ENCODE results near the gene DIS3L2.
A peak's percentile ranks its signal among the peaks of the same experiment; 100 is the strongest.

Gene DIS3L2, protein sequence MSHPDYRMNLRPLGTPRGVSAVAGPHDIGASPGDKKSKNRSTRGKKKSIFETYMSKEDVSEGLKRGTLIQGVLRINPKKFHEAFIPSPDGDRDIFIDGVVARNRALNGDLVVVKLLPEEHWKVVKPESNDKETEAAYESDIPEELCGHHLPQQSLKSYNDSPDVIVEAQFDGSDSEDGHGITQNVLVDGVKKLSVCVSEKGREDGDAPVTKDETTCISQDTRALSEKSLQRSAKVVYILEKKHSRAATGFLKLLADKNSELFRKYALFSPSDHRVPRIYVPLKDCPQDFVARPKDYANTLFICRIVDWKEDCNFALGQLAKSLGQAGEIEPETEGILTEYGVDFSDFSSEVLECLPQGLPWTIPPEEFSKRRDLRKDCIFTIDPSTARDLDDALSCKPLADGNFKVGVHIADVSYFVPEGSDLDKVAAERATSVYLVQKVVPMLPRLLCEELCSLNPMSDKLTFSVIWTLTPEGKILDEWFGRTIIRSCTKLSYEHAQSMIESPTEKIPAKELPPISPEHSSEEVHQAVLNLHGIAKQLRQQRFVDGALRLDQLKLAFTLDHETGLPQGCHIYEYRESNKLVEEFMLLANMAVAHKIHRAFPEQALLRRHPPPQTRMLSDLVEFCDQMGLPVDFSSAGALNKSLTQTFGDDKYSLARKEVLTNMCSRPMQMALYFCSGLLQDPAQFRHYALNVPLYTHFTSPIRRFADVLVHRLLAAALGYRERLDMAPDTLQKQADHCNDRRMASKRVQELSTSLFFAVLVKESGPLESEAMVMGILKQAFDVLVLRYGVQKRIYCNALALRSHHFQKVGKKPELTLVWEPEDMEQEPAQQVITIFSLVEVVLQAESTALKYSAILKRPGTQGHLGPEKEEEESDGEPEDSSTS

DNA sequence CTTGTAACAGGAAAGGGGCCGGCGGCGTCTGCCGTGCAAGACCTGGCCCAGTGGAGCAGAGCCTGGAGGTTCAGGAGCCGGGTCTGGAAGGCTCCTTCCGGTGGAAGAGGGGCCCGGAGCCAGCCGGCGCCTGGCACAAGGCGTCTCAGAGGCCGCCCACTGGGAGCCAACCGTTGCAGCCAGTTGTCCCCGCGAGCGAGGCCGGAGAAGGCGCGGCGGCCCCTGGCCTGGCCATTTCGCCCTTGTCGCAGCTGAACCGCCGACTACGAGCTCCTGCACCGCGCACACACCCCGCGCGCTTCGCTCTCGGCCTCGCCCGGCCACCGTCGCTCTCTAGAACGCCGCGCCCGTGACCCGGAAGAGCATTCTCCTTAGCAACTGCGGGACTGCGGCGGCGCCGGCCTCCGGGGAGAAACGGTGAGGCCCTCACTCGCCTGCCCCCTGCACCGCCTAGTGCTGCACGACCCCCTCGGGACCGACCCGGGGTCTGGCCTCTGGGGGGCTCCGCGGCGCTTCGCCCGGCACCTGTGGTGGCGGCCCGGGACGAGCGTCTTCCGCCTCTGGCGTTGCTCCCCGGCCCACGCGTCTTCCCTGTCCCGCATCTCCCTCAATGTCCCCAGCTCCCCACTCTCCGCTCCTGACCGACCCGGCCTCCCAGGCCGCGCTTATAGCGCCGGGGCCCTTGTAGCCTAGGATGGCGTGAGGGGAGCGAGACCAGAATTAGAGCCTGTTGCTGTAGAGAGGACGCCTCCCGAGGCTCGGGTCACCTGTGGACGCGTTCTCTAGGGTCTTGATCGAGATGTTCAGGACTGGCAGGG lies at the start of gene DIS3L2:
DIS3L2 (plus strand) TSS at position 365 of the 818 bp plus-strand sequence. CDS start 53,215 bp downstream, outside the sequence.
- DNase-seq = peak; percentile 65 to 80

DNA sequence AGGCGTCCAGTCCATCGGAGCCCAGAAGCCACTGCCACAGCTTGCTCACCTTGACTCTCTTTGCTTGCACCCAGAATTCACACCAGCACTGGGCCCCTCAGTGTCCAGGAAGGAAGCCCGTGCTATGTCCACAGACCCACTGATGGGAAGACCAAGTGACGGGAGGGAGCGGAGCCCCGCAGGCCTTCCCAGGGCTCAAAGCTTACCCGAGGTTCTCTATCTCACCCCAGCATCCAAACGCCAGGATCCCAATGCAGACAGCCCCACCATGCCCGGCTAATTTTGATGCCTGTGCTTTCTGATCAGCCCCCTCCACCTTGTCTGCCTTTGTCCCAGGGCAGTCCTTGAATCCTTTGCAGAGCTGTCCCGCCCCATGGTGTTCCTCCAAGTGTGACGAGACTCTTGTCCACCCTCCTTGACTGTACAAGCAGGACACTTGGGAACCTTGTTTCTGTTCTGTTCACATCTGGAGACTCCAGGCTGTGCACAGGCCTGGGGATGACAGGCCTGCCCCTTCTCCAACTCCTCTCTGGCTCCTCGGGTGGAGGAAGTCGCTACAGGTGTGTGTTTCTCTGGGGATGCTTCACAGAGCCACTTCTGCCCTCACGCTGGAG lies 47.3 kb upstream of the DIS3L2 start:
- DNase-seq = no peak

DNA sequence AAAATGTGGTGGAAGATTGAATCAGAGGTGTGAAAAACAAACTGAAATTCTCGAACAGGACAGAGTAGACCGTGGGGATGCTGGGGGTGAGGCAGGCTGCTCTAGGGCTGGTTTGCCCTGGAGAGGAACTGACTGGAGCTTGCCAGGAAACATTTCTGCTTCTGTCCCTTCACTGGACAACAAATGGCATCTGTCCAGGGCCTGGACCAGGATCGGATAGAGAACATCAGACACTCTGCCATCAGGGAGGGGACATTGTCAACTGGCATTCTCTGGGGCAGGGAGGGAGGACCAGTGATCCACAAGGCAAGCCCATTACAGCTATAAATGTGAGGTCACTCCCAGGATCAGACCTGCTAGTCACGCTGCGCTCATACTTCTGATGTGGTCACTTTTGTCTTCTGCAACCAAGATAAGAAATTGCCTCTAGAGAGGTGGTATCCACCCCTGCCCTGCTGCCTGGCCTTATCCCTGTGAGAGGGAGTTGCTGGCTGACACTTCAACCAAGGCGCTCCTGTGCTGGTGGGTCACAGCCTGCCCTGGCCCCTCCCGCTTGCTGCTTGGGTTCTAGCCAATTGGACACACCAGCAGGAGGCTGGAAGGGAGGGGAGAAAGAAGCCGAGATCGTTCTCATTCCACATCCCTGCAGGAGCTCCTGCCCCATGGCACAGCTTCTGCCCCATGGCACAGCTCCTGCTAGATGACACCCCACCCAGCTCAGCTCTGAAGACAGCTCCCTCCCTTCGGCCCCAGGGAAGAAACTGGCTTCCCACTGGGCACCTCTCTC lies 44.0 kb upstream of the DIS3L2 start:
- no peak for DNase-seq

DNA sequence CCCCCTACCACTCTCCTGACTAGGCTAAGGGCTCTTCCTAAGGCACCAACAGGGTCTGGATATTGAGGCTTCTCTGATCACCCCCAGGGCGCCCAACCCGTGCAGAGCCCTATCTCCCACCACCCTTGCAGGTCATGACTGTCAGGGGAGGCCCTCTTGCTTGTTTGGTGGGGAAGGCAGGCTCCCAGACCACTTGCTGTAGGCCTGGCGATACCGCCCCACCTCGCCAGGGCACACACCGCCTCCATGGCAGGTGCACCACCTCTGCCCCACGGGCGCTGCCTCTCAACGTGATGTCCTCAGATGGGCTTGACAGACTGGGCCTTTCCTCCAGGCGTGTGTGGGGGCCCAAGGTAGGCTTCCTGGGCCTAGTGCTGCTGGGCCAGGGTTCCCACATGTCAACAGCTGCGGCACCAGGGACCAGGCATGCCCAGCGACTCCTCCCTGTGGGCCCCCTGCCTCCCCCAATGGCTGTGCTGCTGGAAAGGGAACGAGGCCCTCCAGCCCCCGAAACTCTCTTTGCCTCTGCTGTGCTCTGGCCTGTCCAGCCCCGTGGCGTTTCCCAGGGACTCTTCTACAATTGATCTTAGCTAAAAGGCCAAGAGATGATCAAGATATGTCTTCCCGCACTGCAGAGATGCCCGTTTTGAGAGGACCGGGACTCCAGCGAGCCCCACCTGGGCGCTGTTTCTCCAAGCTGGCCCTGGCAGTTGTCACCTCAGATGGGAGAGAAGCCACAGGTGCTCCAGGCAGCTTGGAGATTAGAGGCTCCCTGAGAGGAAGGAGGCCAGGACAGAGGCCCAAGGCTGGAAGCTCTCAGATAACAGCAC lies 42.8 kb upstream of the DIS3L2 start:
- no peak for DNase-seq

DNA sequence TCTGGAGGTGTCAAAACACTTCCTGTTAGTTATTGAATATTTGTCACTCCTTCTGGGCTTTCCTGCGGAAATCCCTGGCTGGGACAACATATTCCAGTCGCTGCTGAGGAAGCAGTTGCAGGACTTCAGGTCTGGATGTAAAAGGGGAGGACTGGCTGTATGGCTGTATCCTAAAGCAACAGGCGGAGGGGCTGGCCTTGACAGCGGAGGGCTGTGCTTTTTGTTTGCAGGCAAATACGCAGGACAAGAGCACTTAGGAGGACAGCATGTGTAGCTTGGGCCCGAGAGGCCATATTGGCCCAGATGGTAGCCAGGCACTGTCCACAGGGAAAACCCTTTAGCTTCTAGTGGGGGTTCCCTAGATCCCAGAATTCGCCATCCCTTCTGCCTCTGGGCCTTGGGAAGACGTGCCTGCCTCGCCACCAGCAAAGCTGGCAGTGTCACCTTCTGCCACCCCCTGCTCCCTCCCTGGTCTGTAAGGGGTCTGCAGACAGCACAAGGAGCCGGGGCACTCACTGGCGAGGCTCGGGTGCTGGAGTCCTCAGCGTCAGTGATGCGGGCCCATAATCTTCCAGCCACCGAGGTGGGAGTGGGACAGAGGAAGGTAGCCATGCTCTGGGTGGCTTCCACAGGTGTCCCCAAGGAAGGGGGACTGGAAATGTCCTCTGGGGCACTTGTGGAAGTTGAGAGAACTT lies 42.0 kb upstream of the DIS3L2 start:
- no peak for DNase-seq

DNA sequence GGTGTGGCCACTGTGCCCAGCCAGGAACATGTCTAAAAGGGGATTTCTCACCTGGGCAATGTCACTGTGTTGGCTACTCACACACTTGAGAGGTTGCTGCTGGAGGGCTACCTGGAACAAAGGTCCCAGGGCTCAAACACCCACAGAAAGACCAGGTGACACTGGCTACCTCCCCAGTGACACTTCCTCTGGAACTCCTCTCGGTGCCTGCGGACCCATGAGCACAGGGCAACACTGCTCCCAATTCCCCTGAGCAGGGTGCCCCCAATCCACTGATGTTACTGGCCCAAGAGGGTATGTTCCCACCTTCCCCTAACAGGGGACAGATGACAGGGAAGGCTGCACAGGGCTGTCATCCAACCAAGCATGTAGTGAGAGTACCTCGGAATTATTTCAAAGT lies 41.1 kb upstream of the DIS3L2 start:
- no peak for DNase-seq

DNA sequence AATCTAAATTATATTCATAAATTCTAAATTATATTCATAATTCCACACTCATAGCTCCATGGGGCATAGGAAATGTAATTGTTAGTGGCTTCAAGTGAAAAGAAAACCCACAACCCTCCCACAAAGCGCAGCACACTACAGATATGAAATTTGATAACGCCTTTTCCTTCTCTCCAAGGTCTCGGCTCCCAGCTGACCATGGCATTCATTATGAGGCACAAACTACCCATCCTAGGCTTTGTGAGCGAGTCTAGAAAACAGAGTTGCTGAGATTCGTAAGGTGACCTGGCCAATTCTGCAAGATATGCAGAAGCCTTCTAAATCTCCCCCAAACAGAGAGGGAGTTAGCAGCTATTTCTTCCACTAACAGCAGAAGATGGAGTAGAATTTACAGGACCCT lies 40.7 kb upstream of the DIS3L2 start:
- no peak for DNase-seq

DNA sequence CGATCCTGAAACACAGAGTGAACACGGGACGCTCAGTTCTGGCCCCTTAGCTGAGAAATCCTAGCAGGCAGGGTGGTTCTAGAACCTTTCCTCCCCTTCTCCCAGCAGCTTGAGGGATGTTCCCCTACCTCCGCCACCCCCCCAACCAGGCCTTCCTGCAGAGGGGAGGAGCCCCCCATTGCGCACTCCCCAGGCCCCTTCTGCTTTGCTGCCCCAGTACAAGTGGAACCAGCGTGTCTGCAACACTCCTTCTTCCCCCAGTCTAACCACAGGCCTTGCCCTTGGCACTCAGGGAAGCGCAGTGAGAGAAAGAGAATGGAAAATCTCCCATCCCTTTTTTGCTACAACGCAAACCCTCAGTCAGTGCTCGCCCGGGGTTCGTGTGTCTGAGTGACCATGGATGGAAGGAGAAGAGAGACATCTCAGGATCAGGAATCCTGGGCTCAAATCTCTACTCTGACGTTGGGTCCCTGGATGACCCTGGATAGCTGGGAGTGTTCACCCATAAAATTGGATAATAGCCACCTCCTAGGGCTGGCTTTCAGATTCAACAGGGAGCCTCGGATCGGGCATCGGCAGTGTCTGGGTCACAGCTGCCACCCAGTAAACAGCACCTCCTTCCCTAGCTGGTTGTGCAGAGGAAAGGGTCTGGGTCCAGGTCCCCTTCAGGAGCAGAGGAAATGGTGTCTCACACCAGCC lies 39.1 kb upstream of the DIS3L2 start:
- DNase-seq = no peak

DNA sequence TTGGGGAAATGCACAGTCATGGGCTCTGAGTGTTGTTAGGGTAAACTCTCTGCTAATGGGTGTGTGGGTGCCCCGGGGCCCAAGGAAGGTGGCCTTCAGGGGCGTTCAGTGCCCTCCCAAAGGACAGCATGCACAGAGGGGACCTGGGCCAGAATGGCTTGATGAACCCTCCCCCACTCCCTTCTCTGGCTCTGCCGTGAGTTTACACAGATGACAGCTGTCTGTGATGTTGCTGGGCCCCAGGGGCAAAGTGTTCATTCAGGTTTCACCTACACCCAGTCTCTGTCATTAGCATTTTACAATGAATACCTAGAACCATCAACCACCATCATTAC lies 38.5 kb upstream of the DIS3L2 start:
- DNase-seq = no peak

DNA sequence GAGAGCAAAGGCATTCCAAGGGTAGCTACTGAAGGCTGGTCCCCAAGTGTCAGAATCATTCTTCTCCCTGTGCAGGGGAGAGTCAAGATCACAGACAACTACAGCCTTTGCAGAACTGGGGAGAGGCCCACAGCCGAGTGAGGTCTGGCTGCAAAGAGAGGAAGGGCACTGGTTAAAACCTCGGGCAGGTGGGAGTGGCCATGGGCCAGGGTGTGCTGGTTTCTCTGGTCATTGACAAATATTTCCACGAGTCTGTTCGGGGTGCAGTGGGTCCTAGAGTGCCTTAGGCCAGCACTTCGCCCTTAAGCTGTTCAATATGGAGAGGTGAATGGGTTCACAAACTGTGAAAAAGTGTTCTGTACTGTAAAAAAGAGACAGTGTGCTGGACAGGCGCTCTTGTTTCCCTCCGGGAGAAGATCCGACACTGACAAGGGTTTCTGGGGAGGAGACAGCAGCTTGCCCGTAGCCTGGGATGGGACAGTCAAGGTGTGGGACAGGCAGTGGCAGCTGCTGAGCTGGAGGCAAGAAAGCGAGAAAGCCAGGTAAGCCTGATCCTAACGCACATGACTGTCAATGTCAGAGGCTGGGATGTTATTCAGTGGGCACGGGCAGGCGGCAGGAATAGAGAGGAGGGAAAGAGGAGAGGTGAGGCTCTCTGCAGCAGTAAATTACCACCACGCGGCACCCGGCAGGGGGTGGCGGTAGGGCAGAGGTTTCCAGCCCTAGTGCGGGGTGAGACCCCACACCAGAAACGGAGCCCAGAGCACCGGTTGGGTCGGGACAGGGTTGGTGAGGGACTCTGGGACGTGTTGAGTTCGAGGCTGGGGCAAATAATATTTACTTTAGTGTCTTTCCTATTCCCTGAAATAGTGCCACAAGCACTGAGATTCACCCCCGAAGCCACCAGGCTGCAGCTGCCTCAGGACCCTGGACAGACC lies 37.3 kb upstream of the DIS3L2 start:
- DNase-seq = no peak

DNA sequence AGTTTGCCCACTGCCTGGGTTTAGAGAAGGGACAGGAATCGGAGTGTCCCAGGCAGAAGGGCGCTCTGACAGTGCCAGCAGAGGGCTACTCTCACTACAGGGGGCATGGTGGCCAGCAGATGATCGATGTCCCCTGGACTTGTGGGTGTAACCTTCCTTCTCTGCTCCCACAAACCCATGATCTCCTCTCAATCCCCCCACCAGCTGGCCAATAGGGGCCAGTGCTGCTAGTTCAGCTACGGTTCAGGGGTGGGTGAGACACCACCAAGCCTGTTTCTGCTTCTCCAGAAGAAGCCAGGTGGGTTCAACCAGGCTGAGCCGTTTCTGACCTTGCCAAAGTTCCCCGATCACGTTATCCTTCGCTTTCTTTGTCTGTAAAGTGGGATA lies 36.6 kb upstream of the DIS3L2 start:
- DNase-seq = no peak

DNA sequence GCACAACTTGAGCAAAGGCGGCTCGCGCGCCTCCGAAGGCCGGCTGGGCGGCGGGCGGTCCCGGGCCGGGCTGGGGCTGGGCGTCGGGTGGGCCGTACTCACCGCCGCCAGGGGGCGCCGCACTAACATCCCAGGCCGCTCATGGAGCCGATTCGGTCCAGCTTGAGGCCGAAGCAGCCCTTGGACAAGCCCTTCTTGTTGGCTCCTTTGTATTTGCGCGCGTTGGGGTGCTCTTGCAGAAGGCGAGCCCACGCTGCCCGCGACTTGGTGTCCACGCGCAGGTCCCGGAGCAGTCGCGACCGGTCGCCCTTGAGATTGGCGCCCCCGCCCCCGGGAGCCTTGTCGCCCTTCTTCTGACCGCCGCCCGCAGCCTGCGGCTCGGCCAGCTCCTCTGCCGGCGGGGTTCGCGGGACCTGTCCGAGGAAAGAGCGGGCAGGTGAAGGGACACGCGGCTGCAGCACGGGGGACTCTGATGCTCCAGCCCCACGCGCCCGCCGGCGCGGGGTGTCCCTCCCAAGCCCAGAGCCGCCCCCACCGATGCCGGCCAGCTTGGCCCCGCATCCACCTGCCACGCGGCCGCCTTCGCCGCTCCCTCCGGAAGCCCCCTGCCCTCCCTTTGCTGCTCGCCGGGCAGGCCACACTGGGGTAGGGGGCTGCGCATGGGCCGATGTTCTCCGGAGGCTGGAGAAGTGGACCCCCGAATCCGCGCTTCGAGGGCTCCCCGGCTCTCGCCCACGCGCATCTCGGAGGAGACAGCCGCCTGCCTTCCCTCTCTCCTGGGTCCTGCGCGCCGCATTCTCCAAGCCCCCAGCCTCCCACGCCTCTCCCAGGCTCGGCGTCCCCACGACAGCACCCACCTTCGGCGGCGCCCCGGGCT lies 36.0 kb upstream of the DIS3L2 start:
- DNase-seq = peak; percentile 42 to 86

DNA sequence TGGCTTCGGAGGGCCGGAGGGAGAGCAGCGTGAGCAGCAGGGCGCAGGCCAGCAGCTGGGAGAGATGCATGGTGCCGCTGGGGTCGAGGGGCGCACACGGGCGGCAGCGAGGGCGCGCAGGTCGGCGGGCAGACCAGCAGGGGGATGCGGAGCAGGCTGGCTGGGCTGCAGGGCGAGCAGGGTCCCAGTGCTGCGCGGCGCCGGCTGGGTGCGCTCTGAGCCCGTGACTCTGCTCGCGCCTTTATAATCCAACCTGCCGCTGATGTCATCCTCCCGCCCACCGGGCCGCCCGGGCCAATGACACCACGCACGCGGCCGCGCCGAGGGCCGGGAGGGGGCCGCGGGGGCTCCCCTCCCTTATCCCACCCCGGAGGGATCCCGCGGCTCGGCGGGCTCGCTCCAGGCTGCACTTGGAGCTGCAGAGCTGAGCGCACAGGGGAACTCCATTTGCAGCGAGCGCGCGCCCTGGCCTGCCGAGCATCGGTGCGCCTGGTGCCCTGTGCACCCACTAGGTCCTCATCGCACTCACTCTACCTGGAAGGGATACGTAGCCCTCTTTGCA lies 35.3 kb upstream of the DIS3L2 start, which contains the start of gene NPPC:
NPPC (minus strand) TSS at position 217 of the 562 bp plus-strand sequence; CDS start at position 70, 147 bp downstream.
- DNase-seq = no peak

DNA sequence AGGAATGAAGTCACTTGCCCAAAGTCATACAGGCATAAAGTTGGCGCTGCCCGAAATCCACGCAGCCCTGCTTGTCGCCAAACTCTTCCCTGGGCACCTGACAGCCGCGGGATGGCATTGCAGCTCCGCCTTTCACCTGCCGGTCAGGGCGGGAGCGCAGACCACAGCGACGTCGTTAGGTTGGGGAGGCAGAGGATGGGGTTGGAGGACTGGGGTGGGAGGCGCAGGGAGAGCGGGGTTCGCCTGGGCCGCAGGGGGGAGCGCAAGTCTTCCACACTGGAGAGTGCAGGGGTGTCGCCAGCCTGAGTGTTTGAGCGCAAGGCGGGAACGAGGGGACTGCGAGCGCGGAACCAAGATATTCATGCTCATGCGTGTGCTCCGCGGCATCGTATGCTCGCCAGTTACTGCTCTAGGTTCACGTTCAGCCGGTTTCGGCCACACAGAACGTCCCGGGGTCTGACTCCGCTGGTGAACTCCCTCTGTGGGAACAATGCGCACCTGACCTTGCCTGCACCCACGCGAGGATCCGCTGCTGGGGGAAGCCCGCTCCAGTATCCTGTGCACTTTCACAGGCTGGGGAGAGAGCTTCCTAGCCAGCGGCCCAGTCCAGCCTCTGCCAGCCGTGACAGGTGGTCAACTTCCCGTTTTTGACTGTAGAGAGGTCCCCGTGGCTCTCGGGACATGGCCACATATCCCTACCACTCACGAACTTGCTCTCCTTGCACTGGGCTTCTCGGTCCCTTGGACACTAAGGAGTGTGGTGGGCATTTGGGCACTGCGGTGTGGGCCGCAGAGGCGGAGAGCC lies 34.5 kb upstream of the DIS3L2 start:
- peak in 1 of 2 donors; percentile 7 for DNase-seq

DNA sequence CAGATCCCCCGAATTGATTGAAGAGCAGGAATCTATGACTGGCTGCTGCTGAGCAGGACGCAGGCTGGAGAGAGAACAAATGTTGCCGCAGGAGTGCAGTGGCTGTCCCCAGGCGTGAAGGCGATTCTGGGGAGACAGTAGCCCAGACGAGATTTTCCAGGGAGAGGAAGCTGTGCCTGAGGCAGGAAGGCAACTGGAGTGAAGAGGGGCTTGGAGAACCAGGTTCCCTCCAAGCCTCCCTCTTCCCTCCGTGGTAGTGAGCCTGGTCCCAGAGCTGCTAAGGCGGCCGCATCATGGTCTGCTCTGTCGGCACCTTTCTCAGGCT lies 34.0 kb upstream of the DIS3L2 start:
- DNase-seq = no peak

DNA sequence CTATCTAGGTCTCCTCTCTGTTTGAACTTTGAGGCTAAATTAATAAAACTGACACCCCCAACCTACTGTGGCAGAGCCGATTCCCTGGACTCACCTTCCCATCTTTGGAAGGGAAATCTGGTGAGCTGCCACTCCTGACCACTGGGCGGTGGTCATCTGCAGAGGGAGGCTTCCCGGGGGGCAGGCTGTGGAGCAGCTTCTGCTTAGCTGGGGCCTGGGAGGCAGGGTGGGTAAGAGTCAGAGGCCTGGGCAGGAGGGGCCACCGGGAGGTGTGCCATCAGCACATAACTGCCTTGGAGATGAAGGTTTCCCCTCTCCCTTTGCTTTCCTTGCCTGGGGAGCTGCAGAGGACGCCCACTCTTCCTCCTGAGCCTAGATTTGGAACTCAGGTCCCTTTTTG lies 33.0 kb upstream of the DIS3L2 start:
- no peak for DNase-seq
